HCT116 (cell line): ENCODE results near the gene MGST2. TPM values are rescaled to one million over a fixed set of nuclear protein-coding genes. Genes with fewer than 3 reads are reported as not detected.

Source experiments
- ATAC-seq: fragments of 200-7000 bp; cut with Tn5 transposase; 2 replicates; pipeline ENCODE4 v1.9.1; 2020; ENCODE audit warnings: mild to moderate bottlenecking, moderate library complexity
- BruUV-seq: library from RNA; stranded (reverse); fragments of 400-500 nt; replicated peaks from 2 replicates; lab custom pipeline; 2021; lab: Mats Ljungman, UMichigan
- CTCF ChIA-PET: fragments of 300-600 bp; sonication (Branson Sonifier 250); formaldehyde crosslinking; loops from one replicate; lab custom pipeline; 2021; ENCODE audit warnings: antibody characterized with exemption; lab: Charles Lee
- POLR2A ChIA-PET: fragments of 300-600, 350-600 bp; sonication (Branson Sonifier 250); formaldehyde crosslinking; loops from one replicate; lab custom pipeline; 2021; ENCODE audit warnings: antibody characterized with exemption; lab: Charles Lee
- RAD21 ChIA-PET, 2 experiments: fragments of 300-600 bp; sonication (Branson Sonifier 250); formaldehyde crosslinking; loops; one replicate each; lab custom pipeline; 2023; ENCODE audit warnings: low total read pairs in 2 of 2; ENCODE audit not compliant: uncharacterized antibody in 2 of 2, unreplicated experiment in 2 of 2, low non-redundant PET in 1 of 2; lab: Charles Lee
- DNase-seq: peaks from one replicate; pipeline ENCODE4 v3.0.0-alpha.2; 2010; ENCODE audit warnings: low read depth, low spot score
- H2AFZ ChIP-seq: fragments of 200-600 bp; shearing (Covaris generic), sonication (generic); 2 replicates; pipeline ENCODE4 v1.6.1; 2017; ENCODE audit warnings: low read depth, mixed run types, mixed read lengths, antibody characterized with exemption, low read length; ENCODE audit not compliant: poor library complexity, severe bottlenecking
- H3K27ac ChIP-seq: 2 replicates; pipeline ENCODE4 v1.5.1; 2012; ENCODE audit warnings: low read depth, low read length
- H3K27me3 ChIP-seq: fragments of 200-600 bp; sonication (generic); 2 replicates; pipeline ENCODE4 v1.6.1; 2016; ENCODE audit warnings: mixed run types, low read length, mixed read lengths; ENCODE audit not compliant: insufficient read depth
- H3K36me3 ChIP-seq, 2 experiments: fragments of 200-500 bp in 1 of 2; fragments of 200-600 bp in 1 of 2; sonication (Bioruptor generic) in 1 of 2; sonication (generic) in 1 of 2; 2 replicates each; pipeline versions ENCODE4 v1.5.1 to v1.6.1; 2014 to 2016; ENCODE audit warnings: low read length in 2 of 2, inconsistent platforms in 1 of 2, mixed read lengths in 1 of 2, mixed run types in 1 of 2; ENCODE audit not compliant: insufficient read depth in 2 of 2, control insufficient read depth in 1 of 2
- H3K4me1 ChIP-seq, 2 experiments: fragments of 200-600 bp in 1 of 2; sonication (generic) in 1 of 2; 2 replicates each; pipeline versions ENCODE4 v1.5.1 to v1.6.1; 2012 to 2017; ENCODE audit warnings: low read length in 2 of 2, inconsistent platforms in 1 of 2, mild to moderate bottlenecking in 1 of 2, mixed read lengths in 1 of 2, mixed run types in 1 of 2, moderate library complexity in 1 of 2; ENCODE audit not compliant: insufficient read depth in 2 of 2, control insufficient read depth in 1 of 2
- H3K4me2 ChIP-seq: fragments of 200-600 bp; sonication (generic); 2 replicates; pipeline ENCODE4 v1.6.1; 2017; ENCODE audit warnings: mixed run types, low read length, mixed read lengths
- H3K4me3 ChIP-seq, 2 experiments: fragments of 200-600 bp in 1 of 2; sonication (generic) in 1 of 2; replicated peaks in 1 of 2; 2 replicates each; pipeline ENCODE4 v1.5.1; 2011 to 2016; ENCODE audit warnings: low read length in 2 of 2, control low read depth in 1 of 2, low read depth in 1 of 2, mild to moderate bottlenecking in 1 of 2, mixed read lengths in 1 of 2, mixed run types in 1 of 2
- H3K79me2 ChIP-seq: fragments of 200-600 bp; sonication (generic); 2 replicates; pipeline ENCODE4 v1.6.1; 2017; ENCODE audit warnings: mild to moderate bottlenecking, mixed run types, low read length, moderate library complexity, mixed read lengths; ENCODE audit not compliant: insufficient read depth
- H3K9ac ChIP-seq: fragments of 200-600 bp; sonication (generic); 2 replicates; pipeline ENCODE4 v1.6.1; 2016; ENCODE audit warnings: low read length, mixed read lengths
- H3K9me2 ChIP-seq: fragments of 200-600 bp; sonication (generic), shearing (Covaris generic); 2 replicates; pipeline ENCODE4 v1.6.1; 2017; ENCODE audit warnings: mixed run types, mild to moderate bottlenecking, moderate library complexity; ENCODE audit not compliant: insufficient read depth
- H3K9me3 ChIP-seq, 2 experiments: fragments of 200-500 bp in 1 of 2; fragments of 200-600 bp in 1 of 2; sonication (Bioruptor generic) in 1 of 2; sonication (generic) in 1 of 2; 2 replicates each; pipeline ENCODE4 v1.6.1; 2014 to 2017; ENCODE audit warnings: low read length in 2 of 2, mixed read lengths in 2 of 2, inconsistent platforms in 1 of 2, low read depth in 1 of 2, mild to moderate bottlenecking in 1 of 2, mixed run types in 1 of 2, moderate library complexity in 1 of 2; ENCODE audit not compliant: control insufficient read depth in 1 of 2, insufficient read depth in 1 of 2
- H4K20me1 ChIP-seq: fragments of 200-600 bp; sonication (generic), shearing (Covaris generic); 2 replicates; pipeline ENCODE4 v1.6.1; 2017; ENCODE audit warnings: mixed run types, mild to moderate bottlenecking, moderate library complexity; ENCODE audit not compliant: insufficient read depth
- CBX3 ChIP-seq: IDR thresholded peaks from 2 replicates; pipeline ENCODE4 v1.6.1; 2012; ENCODE audit warnings: low read depth
- EGR1 ChIP-seq: IDR thresholded peaks from 2 replicates; pipeline ENCODE4 v1.6.1; 2012; ENCODE audit warnings: low read depth
- ELF1 ChIP-seq: IDR thresholded peaks from 2 replicates; pipeline ENCODE4 v1.6.1; 2012; ENCODE audit warnings: low read depth, borderline replicate concordance
- EZH2 ChIP-seq: fragments of 200-600 bp; sonication (generic); IDR thresholded peaks from 2 replicates; pipeline ENCODE4 v1.6.1; 2017; ENCODE audit warnings: antibody characterized with exemption, mixed run types
- FOSL1 ChIP-seq: IDR thresholded peaks from 2 replicates; pipeline ENCODE4 v1.6.1; 2012; ENCODE audit warnings: low read depth
- JUND ChIP-seq: IDR thresholded peaks from 2 replicates; pipeline ENCODE4 v1.6.1; 2012
- POLR2AphosphoS5 ChIP-seq: IDR thresholded peaks from 2 replicates; pipeline ENCODE4 v1.6.1; 2011; ENCODE audit warnings: mild to moderate bottlenecking, low read depth, low read length, moderate library complexity
- RAD21 ChIP-seq: IDR thresholded peaks from 2 replicates; pipeline ENCODE4 v1.6.1; 2012; ENCODE audit warnings: low read depth, mild to moderate bottlenecking
- SIN3A ChIP-seq: IDR thresholded peaks from 2 replicates; pipeline ENCODE4 v1.6.1; 2012; ENCODE audit warnings: low read depth
- TCF7L2 ChIP-seq: IDR thresholded peaks from 2 replicates; pipeline ENCODE4 v1.7.0; 2011; ENCODE audit warnings: borderline replicate concordance, inconsistent platforms; ENCODE audit not compliant: insufficient read depth, insufficient read length; ENCODE audit errors: extremely low read depth
- ZFX ChIP-seq: fragments of 450-650 bp; IDR thresholded peaks from 2 replicates; pipeline ENCODE4 v1.6.1; 2017
- ZNF274 ChIP-seq: fragments of 200-500 bp; sonication (Bioruptor generic); IDR thresholded peaks from 2 replicates; pipeline ENCODE4 v1.6.1; 2014; ENCODE audit warnings: mild to moderate bottlenecking, low read depth, low read length, inconsistent platforms
- intact Hi-C: fragments of 100-400 bp; cut with micrococcal nuclease; formaldehyde crosslinking; loops from 2 replicates; pipeline ENCODE4 v1.10.0; 2022
- total RNA-seq: library from RNA; stranded (reverse); gene quantifications from one replicate; pipeline ENCODE4 v1.2.1, GENCODE V29; 2021; ENCODE audit not compliant: unreplicated experiment
- TF ChIP-seq, protein P1 (sequence below), 3 experiments: fragments of 200-600 bp in 1 of 3; sonication (generic) in 1 of 3; IDR thresholded peaks in 2 of 3; conservative IDR thresholded peaks in 1 of 3; 2 replicates each; pipeline ENCODE4 v1.5.1; 2012 to 2017; ENCODE audit warnings: low read depth in 2 of 3, low read length in 2 of 3, antibody characterized with exemption in 1 of 3, borderline replicate concordance in 1 of 3, control low read depth in 1 of 3, mild to moderate bottlenecking in 1 of 3, mixed read lengths in 1 of 3, mixed run types in 1 of 3, moderate library complexity in 1 of 3; ENCODE audit not compliant: insufficient read depth in 1 of 3

The MGST2 gene
- total RNA-seq, 1 experiment from 2014 or later: 24.3 TPM

DNA sequence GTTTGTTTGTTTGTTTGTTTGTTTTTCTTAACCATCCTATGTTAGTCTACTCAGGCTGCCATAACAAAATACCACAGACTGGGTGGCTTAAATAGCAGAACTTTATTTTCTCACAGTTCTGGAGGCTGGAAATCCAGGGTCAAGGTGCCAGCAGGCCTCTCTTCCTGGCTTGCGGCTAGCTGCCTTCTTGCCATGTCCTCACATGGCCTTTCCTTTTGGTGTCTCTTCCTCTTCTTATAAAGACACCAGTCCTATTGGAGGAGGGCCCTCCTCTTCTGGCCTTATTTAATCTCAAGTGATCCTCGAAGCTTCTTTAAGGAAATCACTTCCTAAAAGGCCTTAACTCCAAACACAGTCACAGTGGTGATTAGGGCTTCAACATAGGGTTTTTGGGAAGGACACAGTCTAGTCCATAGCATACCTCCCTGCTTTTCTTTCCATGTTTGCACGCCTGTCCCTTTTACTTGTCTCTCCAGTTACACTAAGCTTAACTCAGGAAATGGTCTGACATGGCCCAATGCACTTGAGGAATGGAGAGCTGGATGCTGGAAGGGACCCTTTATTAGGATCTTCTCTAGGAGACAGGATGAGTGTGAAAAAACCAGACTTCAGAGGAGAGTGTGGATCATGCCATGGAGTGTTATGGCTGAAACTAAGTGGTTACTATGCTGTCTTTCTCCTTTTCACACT lies 36.0 kb upstream of the MGST2 start:
- Histone ChIP-seq H3K27ac (no peak overlapping the region), H3K4me3 (no peak overlapping the region), H3K4me1 (no peaks in the 10 kb centered on the region)
- POLR2A ChIA-PET: no interaction called here
- no TSS peak for BruUV-seq
- TF ChIP-seq ZFX: no peak
- TF ChIP-seq ELF1: no peak
- TF ChIP-seq FOSL1: no peak
- no peak for TF ChIP-seq JUND
- TF ChIP-seq TCF7L2: no peak
- TF ChIP-seq, protein P1, sequence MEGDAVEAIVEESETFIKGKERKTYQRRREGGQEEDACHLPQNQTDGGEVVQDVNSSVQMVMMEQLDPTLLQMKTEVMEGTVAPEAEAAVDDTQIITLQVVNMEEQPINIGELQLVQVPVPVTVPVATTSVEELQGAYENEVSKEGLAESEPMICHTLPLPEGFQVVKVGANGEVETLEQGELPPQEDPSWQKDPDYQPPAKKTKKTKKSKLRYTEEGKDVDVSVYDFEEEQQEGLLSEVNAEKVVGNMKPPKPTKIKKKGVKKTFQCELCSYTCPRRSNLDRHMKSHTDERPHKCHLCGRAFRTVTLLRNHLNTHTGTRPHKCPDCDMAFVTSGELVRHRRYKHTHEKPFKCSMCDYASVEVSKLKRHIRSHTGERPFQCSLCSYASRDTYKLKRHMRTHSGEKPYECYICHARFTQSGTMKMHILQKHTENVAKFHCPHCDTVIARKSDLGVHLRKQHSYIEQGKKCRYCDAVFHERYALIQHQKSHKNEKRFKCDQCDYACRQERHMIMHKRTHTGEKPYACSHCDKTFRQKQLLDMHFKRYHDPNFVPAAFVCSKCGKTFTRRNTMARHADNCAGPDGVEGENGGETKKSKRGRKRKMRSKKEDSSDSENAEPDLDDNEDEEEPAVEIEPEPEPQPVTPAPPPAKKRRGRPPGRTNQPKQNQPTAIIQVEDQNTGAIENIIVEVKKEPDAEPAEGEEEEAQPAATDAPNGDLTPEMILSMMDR (IDR thresholded peaks at IDR 0.05 in 2 of 3, conservative IDR thresholded peaks at IDR 0.05 in 1 of 3; ENCODE audit: borderline replicate concordance in 1 of 3, insufficient read depth in 1 of 3, low read depth in 2 of 3, low read length in 2 of 3): no peak
- TF ChIP-seq POLR2AphosphoS5: no peak
- TF ChIP-seq CBX3: no peak
- TF ChIP-seq, all 23 proteins: peak for 0
- no peak overlapping the region for H3K4me2 ChIP-seq
- no peaks in the 10 kb centered on the region for H3K36me3 ChIP-seq
- no peaks in the 10 kb centered on the region for H4K20me1 ChIP-seq
- no peak overlapping the region for H2AFZ ChIP-seq
- no peak overlapping the region for H3K9ac ChIP-seq
- no peaks in the 10 kb centered on the region for H3K27me3 ChIP-seq
- no peaks in the 10 kb centered on the region for H3K79me2 ChIP-seq
- ChIA-PET CTCF (no interaction called here), RAD21 (no interaction called here)
- intact Hi-C loops: no loop called here
- DNase-seq (no peak), ATAC-seq (no peak)
- no peaks in the 10 kb centered on the region for H3K9me2 ChIP-seq
- no peaks in the 10 kb centered on the region for H3K9me3 ChIP-seq

DNA sequence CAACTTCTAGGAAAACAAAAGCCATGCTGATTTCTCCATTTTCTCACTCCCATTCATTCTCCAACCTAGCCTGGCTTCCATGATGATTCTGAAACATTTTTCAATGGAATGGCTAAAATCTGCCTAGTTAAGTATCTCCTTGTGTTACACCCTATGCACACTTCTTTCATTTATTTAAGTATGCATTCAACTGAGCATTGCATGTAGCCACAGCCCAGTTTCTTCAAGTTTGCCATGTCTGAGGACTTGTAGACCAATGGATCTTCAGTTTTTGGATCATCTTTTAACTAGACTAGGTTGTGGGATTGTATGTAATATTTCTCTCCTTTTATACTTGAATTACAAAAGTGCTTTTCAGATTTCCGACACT lies 35.5 kb upstream of the MGST2 start:
- no peaks in the 10 kb centered on the region for H3K79me2 ChIP-seq
- no peak overlapping the region for H2AFZ ChIP-seq
- intact Hi-C loops: no loop called here
- no peaks in the 10 kb centered on the region for H3K4me1 ChIP-seq
- no TSS peak for BruUV-seq
- H3K9me3 ChIP-seq: no peaks in the 10 kb centered on the region
- ATAC-seq (no peak), DNase-seq (no peak)
- no peak overlapping the region for H3K4me3 ChIP-seq
- ChIA-PET CTCF (no interaction called here), POLR2A (no interaction called here), RAD21 (no interaction called here)
- H3K9me2 ChIP-seq: no peaks in the 10 kb centered on the region
- H3K36me3 ChIP-seq: no peaks in the 10 kb centered on the region
- no peaks in the 10 kb centered on the region for H3K27me3 ChIP-seq
- H3K27ac ChIP-seq: no peak overlapping the region
- H3K9ac ChIP-seq: no peak overlapping the region
- no peak overlapping the region for H3K4me2 ChIP-seq
- no peaks in the 10 kb centered on the region for H4K20me1 ChIP-seq
- TF ChIP-seq, protein P1 (IDR thresholded peaks at IDR 0.05 in 2 of 3, conservative IDR thresholded peaks at IDR 0.05 in 1 of 3; ENCODE audit: borderline replicate concordance in 1 of 3, insufficient read depth in 1 of 3, low read depth in 2 of 3, low read length in 2 of 3): no peak
- no peak for TF ChIP-seq TCF7L2
- no peak for TF ChIP-seq ZNF274
- no peak for TF ChIP-seq JUND
- TF ChIP-seq FOSL1: no peak
- no peak for TF ChIP-seq SIN3A
- TF ChIP-seq EGR1: no peak
- no peak for TF ChIP-seq EZH2
- no peak for TF ChIP-seq RAD21
